Spleen (tissue), 11 donors: Measurements from ENCODE around the gene P4HTM. TPM values are rescaled to one million over a fixed set of nuclear protein-coding genes. Genes with fewer than 3 reads are reported as not detected.
A peak's percentile ranks its signal among the peaks of the same experiment; 100 is the strongest.

ENCODE experiments used
- DNase-seq: peaks from one replicate; pipeline ENCODE4 v3.0.0-alpha.2; 2020
- H3K27ac ChIP-seq, 8 donors: fragments of 200-600 bp; sonication (generic) in 7 of 8; 1 replicate in 4 of 8; 2 replicates in 4 of 8; pipeline versions ENCODE4 v1.5.0 to v1.8.0; 2016 to 2021; ENCODE audit warnings: inconsistent platforms in 4 of 8, mild to moderate bottlenecking in 4 of 8, moderate library complexity in 1 of 8
- H3K27me3 ChIP-seq, 7 donors: fragments of 200-600 bp; sonication (generic) in 6 of 7; replicated peaks in 1 of 7; 1 replicate in 4 of 7; 2 replicates in 3 of 7; pipeline versions ENCODE4 v1.5.0 to v1.8.0; 2016 to 2021; ENCODE audit warnings: inconsistent platforms in 3 of 7, mild to moderate bottlenecking in 1 of 7
- H3K36me3 ChIP-seq, 6 donors: fragments of 200-600 bp; sonication (generic) in 5 of 6; 1 replicate in 4 of 6; 2 replicates in 2 of 6; pipeline versions ENCODE4 v1.5.0 to v1.8.0; 2016 to 2021; ENCODE audit warnings: inconsistent platforms in 2 of 6
- H3K4me1 ChIP-seq, 6 donors: fragments of 200-600 bp; sonication (generic) in 5 of 6; 1 replicate in 3 of 6; 2 replicates in 3 of 6; pipeline versions ENCODE4 v1.5.0 to v1.8.0; 2016 to 2021; ENCODE audit warnings: inconsistent platforms in 3 of 6
- H3K4me3 ChIP-seq, 8 donors: fragments of 200-600 bp; sonication (generic) in 7 of 8; 1 replicate in 4 of 8; 2 replicates in 4 of 8; pipeline versions ENCODE4 v1.5.0 to v1.8.0; 2016 to 2021; ENCODE audit warnings: inconsistent platforms in 4 of 8, mild to moderate bottlenecking in 4 of 8, moderate library complexity in 2 of 8
- H3K9me3 ChIP-seq, 8 donors: fragments of 200-600 bp; sonication (generic) in 7 of 8; 1 replicate in 4 of 8; 2 replicates in 4 of 8; pipeline versions ENCODE4 v1.5.0 to v1.8.0; 2016 to 2021; ENCODE audit warnings: inconsistent platforms in 4 of 8
- POLR2A ChIP-seq, 3 donors: fragments of 450-650 bp; IDR thresholded peaks; one replicate each; pipeline ENCODE4 v1.5.1; 2017; ENCODE audit warnings: antibody characterized with exemption in 3 of 3, mild to moderate bottlenecking in 1 of 3
- POLR2AphosphoS5 ChIP-seq, 3 donors: sonication (generic); formaldehyde crosslinking; IDR thresholded peaks; one replicate each; pipeline ENCODE4 v1.5.1; 2017; ENCODE audit warnings: antibody characterized with exemption in 3 of 3
- WGBS, 5 donors: extraction: QIAGEN DNeasy Blood & Tissue Kit in 3 of 5; methylation state at CpG; one replicate each; pipeline versions ENCODE4 v1.1.5 to v1.1.7; 2013 to 2018; 5-methylcytosine and 5-hydroxymethylcytosine counted together
- intact Hi-C: fragments of 100-400 bp; cut with DNase I; formaldehyde crosslinking; loops from one replicate; pipeline ENCODE4 v1.15.0; 2023; ENCODE audit warnings: low total_unique reads
- polyA plus RNA-seq, 3 donors: library from polyadenylated mRNA; stranded (reverse); fragments of 200-250 nt; gene quantifications; one replicate each; pipeline ENCODE4 v1.2.1, GENCODE V29; 2013
- total RNA-seq, 7 donors: library from RNA; depleted of rRNA in 3 of 7; stranded (reverse); fragments of >200 nt in 3 of 7; fragmentation: NEBNext Ultra II Directional in 4 of 7; extraction: Animal tissue kit (Norgen Biotek cat#: 25700) in 4 of 7; gene quantifications; one replicate each; pipeline versions ENCODE4 v1.1.0 to v1.2.1, GENCODE V29; 2016 to 2021
- TF ChIP-seq, protein P1 (sequence below), 11 experiments: fragments of 200-600 bp in 7 of 11; fragments of 450-650 bp in 4 of 11; sonication (generic) in 4 of 11; IDR thresholded peaks in 8 of 11; conservative IDR thresholded peaks in 3 of 11; 1 replicate in 7 of 11; 2 replicates in 4 of 11; pipeline versions ENCODE4 v1.4.0 to v1.8.0; 2016 to 2021; ENCODE audit warnings: antibody characterized with exemption in 11 of 11, inconsistent platforms in 4 of 11, mild to moderate bottlenecking in 1 of 11
- donor health status: healthy with polysubstance abuse.
- donor health status: DM: no; HTN: no; CAD: no; lungs with moderate emphysema.
- donor health status: DM: no; HTN: no; CAD: no.
- donor health status: Bipolar disorder and iron deficiency.
- donor health status: healthy.
- donor health status: DM: no; HTN: no; CAD: no.
- donor health status: DM: yes; HTN: yes; CAD: no.

The P4HTM gene
- total and polyA plus RNA-seq, 10 donors = 20.8 to 49.3 (median 31.1) TPM

DNA sequence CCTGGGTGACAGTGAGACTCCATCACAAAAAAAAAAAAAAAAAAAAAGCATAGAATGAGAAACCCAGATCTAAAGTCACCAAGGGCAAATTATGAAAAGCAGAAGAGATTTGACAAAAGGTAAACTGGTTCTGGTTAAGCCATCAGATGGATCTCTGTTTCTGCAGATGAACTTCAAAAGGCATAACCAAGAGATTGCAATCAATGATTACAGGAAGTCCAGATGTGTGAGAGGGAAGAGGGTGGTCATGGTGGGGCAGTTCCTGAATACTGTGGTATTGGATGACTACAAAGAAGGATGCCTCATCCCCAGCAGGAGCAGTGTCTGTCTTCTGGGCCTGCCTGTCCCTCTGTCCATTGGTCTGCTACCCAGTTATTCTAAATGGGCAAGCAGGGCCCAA, 3.8 kb downstream of the P4HTM start:
- peak; percentile 1 for DNase-seq
- no peak overlapping the region for H3K4me3 ChIP-seq
- peaks cover 13 to 41% (median 26%) of the 10 kb centered on the region in 6 donors for H3K4me1 ChIP-seq
- H3K27me3 ChIP-seq = no peaks in the 10 kb centered on the region
- peaks cover 0 to 41% (median 3%) of the 10 kb centered on the region in 6 donors for H3K36me3 ChIP-seq
- H3K27ac ChIP-seq = no peak overlapping the region
- H3K9me3 ChIP-seq = no peaks in the 10 kb centered on the region
- TF ChIP-seq, protein P1, sequence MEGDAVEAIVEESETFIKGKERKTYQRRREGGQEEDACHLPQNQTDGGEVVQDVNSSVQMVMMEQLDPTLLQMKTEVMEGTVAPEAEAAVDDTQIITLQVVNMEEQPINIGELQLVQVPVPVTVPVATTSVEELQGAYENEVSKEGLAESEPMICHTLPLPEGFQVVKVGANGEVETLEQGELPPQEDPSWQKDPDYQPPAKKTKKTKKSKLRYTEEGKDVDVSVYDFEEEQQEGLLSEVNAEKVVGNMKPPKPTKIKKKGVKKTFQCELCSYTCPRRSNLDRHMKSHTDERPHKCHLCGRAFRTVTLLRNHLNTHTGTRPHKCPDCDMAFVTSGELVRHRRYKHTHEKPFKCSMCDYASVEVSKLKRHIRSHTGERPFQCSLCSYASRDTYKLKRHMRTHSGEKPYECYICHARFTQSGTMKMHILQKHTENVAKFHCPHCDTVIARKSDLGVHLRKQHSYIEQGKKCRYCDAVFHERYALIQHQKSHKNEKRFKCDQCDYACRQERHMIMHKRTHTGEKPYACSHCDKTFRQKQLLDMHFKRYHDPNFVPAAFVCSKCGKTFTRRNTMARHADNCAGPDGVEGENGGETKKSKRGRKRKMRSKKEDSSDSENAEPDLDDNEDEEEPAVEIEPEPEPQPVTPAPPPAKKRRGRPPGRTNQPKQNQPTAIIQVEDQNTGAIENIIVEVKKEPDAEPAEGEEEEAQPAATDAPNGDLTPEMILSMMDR (IDR thresholded peaks at IDR 0.05 in 8 of 11, conservative IDR thresholded peaks at IDR 0.05 in 3 of 11) = no peak
- intact Hi-C loops = no loop called here

GRCh38 chr3:48996640-48997039, 6.6 kb downstream of the P4HTM start:
- H3K36me3 ChIP-seq = peaks cover 0 to 45% (median 3%) of the 10 kb centered on the region in 6 donors
- no peaks in the 10 kb centered on the region for H3K9me3 ChIP-seq
- H3K4me1 ChIP-seq = peaks cover under 1 to 17% (median 6%) of the 10 kb centered on the region in 6 donors
- H3K4me3 ChIP-seq = no peak overlapping the region
- no peak for DNase-seq
- intact Hi-C loops = no loop called here
- TF ChIP-seq POLR2AphosphoS5 (IDR thresholded peaks at IDR 0.05) (no peak), POLR2A (IDR thresholded peaks at IDR 0.05) (no peak)
- WGBS, 5 donors = 63 to 98% (median 95%) methylated on average over 2 to 8 of the region's 8 CpGs
- H3K27ac ChIP-seq = no peak overlapping the region
- no peaks in the 10 kb centered on the region for H3K27me3 ChIP-seq

- Histone ChIP-seq H3K9me3 (no peaks in the 10 kb centered on the region), H3K27me3 (no peaks in the 10 kb centered on the region), H3K36me3 (peaks cover 0 to 50% (median 3%) of the 10 kb centered on the region in 6 donors), H3K4me3 (no peak overlapping the region), H3K27ac (no peak overlapping the region), H3K4me1 (peaks cover 0 to 12% (median under 1%) of the 10 kb centered on the region in 6 donors)
- no peak for DNase-seq
- 80 to 93% (median 90%) methylated on average over 8 of the region's 8 CpGs for whole genome bisulfite sequencing, 5 donors
- intact Hi-C loops = no loop called here
- TF ChIP-seq, protein P1 (IDR thresholded peaks at IDR 0.05 in 8 of 11, conservative IDR thresholded peaks at IDR 0.05 in 3 of 11) = no peak
- TF ChIP-seq POLR2A (IDR thresholded peaks at IDR 0.05) (no peak), POLR2AphosphoS5 (IDR thresholded peaks at IDR 0.05) (no peak)
Measured at GRCh38 chr3:48997102-48997635, 7.1 kb downstream of the P4HTM start.

DNA sequence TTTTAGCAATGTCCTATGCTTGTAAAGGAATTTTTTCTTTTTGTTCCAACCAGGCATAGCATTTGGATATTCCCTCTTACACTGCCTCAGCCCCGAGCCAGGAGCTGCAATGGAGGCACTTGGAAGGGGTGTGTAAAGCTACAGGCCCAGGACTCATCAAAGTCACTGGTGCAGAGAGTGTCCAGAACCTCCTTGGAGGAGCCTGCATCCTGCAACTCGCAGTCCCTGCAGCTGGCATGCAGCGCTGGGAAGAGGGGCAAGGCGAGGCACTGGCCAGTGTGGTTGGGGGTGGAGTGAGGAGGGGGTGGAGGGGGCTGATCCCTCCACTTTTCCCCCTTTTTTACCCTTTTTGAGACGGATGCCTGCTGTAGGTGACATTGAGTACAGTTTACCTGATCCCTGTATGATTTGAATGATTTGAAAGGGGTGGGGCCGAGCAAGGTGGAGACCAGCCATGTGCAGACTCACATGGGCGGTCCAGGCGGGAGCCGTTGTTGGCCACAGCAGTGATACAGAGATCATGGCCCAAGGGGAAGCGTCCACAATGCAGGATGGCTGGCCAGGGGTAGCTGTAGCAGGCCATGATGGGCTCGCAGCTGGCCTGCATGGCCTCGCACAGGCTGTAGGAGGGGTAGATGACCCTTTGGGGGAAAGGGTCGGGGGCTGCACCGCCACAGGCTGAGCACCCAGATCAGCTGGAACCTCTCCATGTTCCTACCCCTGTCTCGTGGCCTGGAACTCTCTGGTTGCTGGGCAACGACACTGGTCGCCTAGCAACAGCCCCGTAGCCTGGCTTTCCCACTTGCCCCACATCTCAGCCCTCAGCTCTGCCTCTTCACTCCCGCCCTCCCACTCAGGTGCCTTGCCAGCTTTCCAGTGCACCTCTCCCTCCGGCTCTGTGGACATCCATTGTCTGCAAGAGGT, 7.9 kb downstream of the P4HTM start:
- Histone ChIP-seq H3K4me3 (no peak overlapping the region), H3K27me3 (no peaks in the 10 kb centered on the region), H3K36me3 (peaks cover 0 to 52% (median 3%) of the 10 kb centered on the region in 6 donors), H3K9me3 (no peaks in the 10 kb centered on the region), H3K4me1 (peaks cover 0 to 5% (median 0%) of the 10 kb centered on the region in 6 donors), H3K27ac (no peak overlapping the region)
- TF ChIP-seq POLR2AphosphoS5 (IDR thresholded peaks at IDR 0.05) (peak in 1 of 3 donors; percentile 11), POLR2A (IDR thresholded peaks at IDR 0.05) (no peak)
- no peak for DNase-seq
- intact Hi-C loops = no loop called here
- WGBS, 5 donors = 84 to 92% (median 87%) methylated on average over 18 to 20 of the region's 20 CpGs
